Neural cell (in vitro differentiated cells): Measurements from ENCODE around the gene POLA2. TPM values are rescaled to one million over a fixed set of nuclear protein-coding genes. Genes with fewer than 3 reads are reported as not detected.

Source experiments
- H2AFZ ChIP-seq: fragments of 200-600, 300-800 bp; sonication (generic), shearing (Covaris generic); 2 replicates; pipeline ENCODE4 v1.6.0; 2014; ENCODE audit warnings: low read depth, mild to moderate bottlenecking, antibody characterized with exemption, low read length, moderate library complexity
- H3F3A ChIP-seq: fragments of 200-600 bp; shearing (Covaris generic); 2 replicates; pipeline ENCODE4 v1.6.1; 2016; ENCODE audit warnings: mild to moderate bottlenecking, moderate library complexity, mixed read lengths, antibody characterized with exemption, low read length; ENCODE audit not compliant: insufficient read depth, poor library complexity, severe bottlenecking
- H3K27ac ChIP-seq: fragments of 200-600, 300-800 bp; sonication (generic), shearing (Covaris generic); 2 replicates; pipeline ENCODE4 v1.5.1; 2014; ENCODE audit warnings: mild to moderate bottlenecking, low read length, moderate library complexity
- H3K27me3 ChIP-seq: fragments of 300-800, 200-600 bp; sonication (generic), shearing (Covaris generic); 2 replicates; pipeline ENCODE4 v1.6.0; 2014; ENCODE audit warnings: mild to moderate bottlenecking, low read depth, low read length, moderate library complexity; ENCODE audit not compliant: insufficient read depth
- H3K36me3 ChIP-seq: fragments of 300-800, 200-600 bp; sonication (generic), shearing (Covaris generic); 2 replicates; pipeline ENCODE4 v1.5.1; 2014; ENCODE audit warnings: mild to moderate bottlenecking, antibody characterized with exemption, low read length, moderate library complexity; ENCODE audit not compliant: insufficient read depth
- H3K4me2 ChIP-seq: fragments of 300-800, 200-600 bp; sonication (generic), shearing (Covaris generic); 2 replicates; pipeline ENCODE4 v1.6.0; 2014; ENCODE audit warnings: mild to moderate bottlenecking, low read length
- H3K4me3 ChIP-seq: fragments of 300-800, 200-600 bp; sonication (generic), shearing (Covaris generic); 2 replicates; pipeline ENCODE4 v1.5.1; 2014; ENCODE audit warnings: mild to moderate bottlenecking, low read length, moderate library complexity
- H3K79me2 ChIP-seq: fragments of 200-600 bp; shearing (Covaris generic); replicated peaks from 2 replicates; pipeline ENCODE4 v1.6.0; 2014; ENCODE audit warnings: mild to moderate bottlenecking, low read length, moderate library complexity; ENCODE audit not compliant: insufficient read depth
- H3K9ac ChIP-seq: fragments of 300-800, 200-600 bp; sonication (generic), shearing (Covaris generic); 2 replicates; pipeline ENCODE4 v1.6.1; 2016; ENCODE audit warnings: mild to moderate bottlenecking, low read length, mixed read lengths
- H3K9me2 ChIP-seq: fragments of 200-600 bp; shearing (Covaris generic); 2 replicates; pipeline ENCODE4 v1.6.1; 2016; ENCODE audit warnings: mild to moderate bottlenecking, low read length, mixed read lengths; ENCODE audit not compliant: insufficient read depth
- H3K9me3 ChIP-seq: fragments of 200-600, 300-800 bp; sonication (generic), shearing (Covaris generic); 2 replicates; pipeline ENCODE4 v1.6.1; 2016; ENCODE audit warnings: mild to moderate bottlenecking, mixed run types, low read length, moderate library complexity, mixed read lengths
- H4K20me1 ChIP-seq: fragments of 200-600 bp; shearing (Covaris generic); 2 replicates; pipeline ENCODE4 v1.6.1; 2016; ENCODE audit warnings: mild to moderate bottlenecking, mixed run types; ENCODE audit not compliant: insufficient read depth
- EP300 ChIP-seq: fragments of 450-650 bp; conservative IDR thresholded peaks from 2 replicates; pipeline ENCODE4 v1.6.1; 2014; ENCODE audit warnings: antibody characterized with exemption, mild to moderate bottlenecking, moderate library complexity; ENCODE audit not compliant: poor library complexity, severe bottlenecking
- EZH2 ChIP-seq: fragments of 200-600, 300-800 bp; shearing (Covaris generic), sonication (generic); IDR thresholded peaks from 2 replicates; pipeline ENCODE4 v1.6.1; 2014; ENCODE audit warnings: antibody characterized with exemption, low read length, borderline replicate concordance, mild to moderate bottlenecking; ENCODE audit not compliant: insufficient read depth, poor library complexity, severe bottlenecking
- MXI1 ChIP-seq: fragments of 450-650 bp; conservative IDR thresholded peaks from 2 replicates; pipeline ENCODE4 v1.6.1; 2014; ENCODE audit warnings: antibody characterized with exemption, mild to moderate bottlenecking; ENCODE audit not compliant: poor library complexity, severe bottlenecking
- POLR2AphosphoS5 ChIP-seq: IDR thresholded peaks from 2 replicates; pipeline ENCODE4 v1.6.1; 2012
- RAD21 ChIP-seq: fragments of 450-650 bp; conservative IDR thresholded peaks from 2 replicates; pipeline ENCODE4 v1.6.1; 2014; ENCODE audit warnings: antibody characterized with exemption, mild to moderate bottlenecking, moderate library complexity
- SMC3 ChIP-seq: fragments of 450-650 bp; conservative IDR thresholded peaks from 2 replicates; pipeline ENCODE4 v1.6.1; 2014; ENCODE audit warnings: antibody characterized with exemption, mild to moderate bottlenecking, moderate library complexity; ENCODE audit not compliant: poor library complexity
- TAF1 ChIP-seq: IDR thresholded peaks from 2 replicates; pipeline ENCODE4 v1.6.1; 2012; ENCODE audit warnings: low read depth
- polyA plus RNA-seq: library from polyadenylated mRNA; depleted of rRNA; stranded (reverse); fragments of >200 nt; gene quantifications from 2 replicates; pipeline ENCODE4 v1.2.3, GENCODE V29; 2014
- TF ChIP-seq, protein P1 (sequence below): IDR thresholded peaks from 2 replicates; pipeline ENCODE4 v1.6.1; 2012; ENCODE audit warnings: borderline replicate concordance
- TF ChIP-seq, protein P2 (sequence below): fragments of 450-650 bp; IDR thresholded peaks from 2 replicates; pipeline ENCODE4 v1.5.1; 2014; ENCODE audit warnings: antibody characterized with exemption, mild to moderate bottlenecking, moderate library complexity; ENCODE audit not compliant: poor library complexity, severe bottlenecking

The POLA2 gene
- polyA plus RNA-seq, 1 donor from 2014 or later: 4.3 TPM

DNA sequence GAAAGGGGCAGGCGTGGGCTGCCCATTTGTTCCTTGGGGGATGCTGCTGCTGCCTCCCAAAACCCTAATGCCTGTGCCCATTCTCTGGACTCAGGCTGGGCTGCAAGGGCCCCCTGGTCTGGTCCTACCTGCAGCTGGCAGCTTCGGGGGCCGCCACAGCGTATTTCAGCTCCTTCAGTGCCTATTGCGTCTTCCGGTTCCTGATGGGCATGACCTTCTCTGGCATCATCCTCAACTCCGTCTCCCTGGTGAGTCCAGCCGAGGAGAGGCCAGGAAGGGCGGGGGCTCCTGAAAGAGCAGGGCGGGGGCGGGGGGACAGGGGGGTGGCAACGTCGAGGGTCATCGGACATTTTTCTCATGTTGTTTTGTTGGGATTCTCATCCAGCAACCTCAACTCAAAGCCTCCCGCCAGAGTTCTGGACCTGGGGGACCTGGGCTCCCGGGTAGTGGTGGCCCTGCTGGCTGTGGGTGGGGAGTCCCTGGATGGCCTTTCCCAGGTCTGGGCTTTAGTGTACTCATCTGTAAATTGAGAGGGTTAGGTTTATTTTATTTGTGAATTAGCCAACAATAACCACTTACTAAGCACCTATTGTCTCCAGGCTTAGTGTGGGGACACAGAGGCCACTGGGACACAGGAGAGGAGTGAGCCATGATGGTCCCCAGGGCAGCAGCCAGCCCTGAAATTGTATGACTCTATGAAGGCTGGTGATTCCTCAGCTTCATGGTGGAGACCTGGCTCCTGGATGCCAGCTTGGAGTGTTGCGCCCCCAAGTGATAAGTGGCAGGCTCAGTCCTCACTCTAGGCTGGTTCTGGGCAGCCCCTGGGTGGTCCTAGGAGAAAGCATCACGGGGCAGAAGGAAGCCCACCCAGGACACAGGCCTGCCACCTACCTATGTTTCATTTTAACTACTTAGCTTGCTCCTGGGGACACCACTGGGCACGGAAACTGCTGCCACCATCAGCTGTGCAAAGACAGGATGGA is 44.0 kb upstream of the POLA2 start:
- no peaks in the 10 kb centered on the region for H3F3A ChIP-seq
- TF ChIP-seq, protein P1, sequence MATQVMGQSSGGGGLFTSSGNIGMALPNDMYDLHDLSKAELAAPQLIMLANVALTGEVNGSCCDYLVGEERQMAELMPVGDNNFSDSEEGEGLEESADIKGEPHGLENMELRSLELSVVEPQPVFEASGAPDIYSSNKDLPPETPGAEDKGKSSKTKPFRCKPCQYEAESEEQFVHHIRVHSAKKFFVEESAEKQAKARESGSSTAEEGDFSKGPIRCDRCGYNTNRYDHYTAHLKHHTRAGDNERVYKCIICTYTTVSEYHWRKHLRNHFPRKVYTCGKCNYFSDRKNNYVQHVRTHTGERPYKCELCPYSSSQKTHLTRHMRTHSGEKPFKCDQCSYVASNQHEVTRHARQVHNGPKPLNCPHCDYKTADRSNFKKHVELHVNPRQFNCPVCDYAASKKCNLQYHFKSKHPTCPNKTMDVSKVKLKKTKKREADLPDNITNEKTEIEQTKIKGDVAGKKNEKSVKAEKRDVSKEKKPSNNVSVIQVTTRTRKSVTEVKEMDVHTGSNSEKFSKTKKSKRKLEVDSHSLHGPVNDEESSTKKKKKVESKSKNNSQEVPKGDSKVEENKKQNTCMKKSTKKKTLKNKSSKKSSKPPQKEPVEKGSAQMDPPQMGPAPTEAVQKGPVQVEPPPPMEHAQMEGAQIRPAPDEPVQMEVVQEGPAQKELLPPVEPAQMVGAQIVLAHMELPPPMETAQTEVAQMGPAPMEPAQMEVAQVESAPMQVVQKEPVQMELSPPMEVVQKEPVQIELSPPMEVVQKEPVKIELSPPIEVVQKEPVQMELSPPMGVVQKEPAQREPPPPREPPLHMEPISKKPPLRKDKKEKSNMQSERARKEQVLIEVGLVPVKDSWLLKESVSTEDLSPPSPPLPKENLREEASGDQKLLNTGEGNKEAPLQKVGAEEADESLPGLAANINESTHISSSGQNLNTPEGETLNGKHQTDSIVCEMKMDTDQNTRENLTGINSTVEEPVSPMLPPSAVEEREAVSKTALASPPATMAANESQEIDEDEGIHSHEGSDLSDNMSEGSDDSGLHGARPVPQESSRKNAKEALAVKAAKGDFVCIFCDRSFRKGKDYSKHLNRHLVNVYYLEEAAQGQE: no peak
- no peak for TF ChIP-seq SMC3
- no peak for TF ChIP-seq EZH2
- TF ChIP-seq, protein P2, sequence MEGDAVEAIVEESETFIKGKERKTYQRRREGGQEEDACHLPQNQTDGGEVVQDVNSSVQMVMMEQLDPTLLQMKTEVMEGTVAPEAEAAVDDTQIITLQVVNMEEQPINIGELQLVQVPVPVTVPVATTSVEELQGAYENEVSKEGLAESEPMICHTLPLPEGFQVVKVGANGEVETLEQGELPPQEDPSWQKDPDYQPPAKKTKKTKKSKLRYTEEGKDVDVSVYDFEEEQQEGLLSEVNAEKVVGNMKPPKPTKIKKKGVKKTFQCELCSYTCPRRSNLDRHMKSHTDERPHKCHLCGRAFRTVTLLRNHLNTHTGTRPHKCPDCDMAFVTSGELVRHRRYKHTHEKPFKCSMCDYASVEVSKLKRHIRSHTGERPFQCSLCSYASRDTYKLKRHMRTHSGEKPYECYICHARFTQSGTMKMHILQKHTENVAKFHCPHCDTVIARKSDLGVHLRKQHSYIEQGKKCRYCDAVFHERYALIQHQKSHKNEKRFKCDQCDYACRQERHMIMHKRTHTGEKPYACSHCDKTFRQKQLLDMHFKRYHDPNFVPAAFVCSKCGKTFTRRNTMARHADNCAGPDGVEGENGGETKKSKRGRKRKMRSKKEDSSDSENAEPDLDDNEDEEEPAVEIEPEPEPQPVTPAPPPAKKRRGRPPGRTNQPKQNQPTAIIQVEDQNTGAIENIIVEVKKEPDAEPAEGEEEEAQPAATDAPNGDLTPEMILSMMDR: no peak
- no peak overlapping the region for H3K9ac ChIP-seq
- no peak overlapping the region for H3K4me3 ChIP-seq
- no peaks in the 10 kb centered on the region for H3K9me2 ChIP-seq
- no peaks in the 10 kb centered on the region for H3K79me2 ChIP-seq
- no peaks in the 10 kb centered on the region for H3K27me3 ChIP-seq
- H4K20me1 ChIP-seq: no peaks in the 10 kb centered on the region
- H3K4me2 ChIP-seq: no peak overlapping the region
- H3K27ac ChIP-seq: no peak overlapping the region
- no peaks in the 10 kb centered on the region for H3K9me3 ChIP-seq
- H2AFZ ChIP-seq: no peak overlapping the region
- no peaks in the 10 kb centered on the region for H3K36me3 ChIP-seq

DNA sequence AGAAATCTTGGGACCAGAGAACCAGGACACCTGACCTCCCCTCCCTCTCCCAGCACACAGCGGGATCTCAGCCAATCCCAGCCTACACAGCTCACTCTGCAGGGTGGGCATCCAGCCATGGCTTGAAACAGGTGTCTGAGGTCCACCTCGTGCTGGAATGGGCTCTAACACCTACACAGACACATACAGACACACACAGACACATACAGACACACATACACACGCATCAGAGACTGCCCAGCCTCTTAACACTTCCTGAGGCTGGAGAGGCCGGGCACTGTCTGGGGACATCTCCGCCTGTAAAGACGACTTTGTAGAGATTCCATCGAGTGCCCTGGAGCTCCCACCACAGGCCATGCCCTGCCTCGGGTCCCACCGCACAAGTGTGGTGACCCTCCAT is 43.3 kb upstream of the POLA2 start:
- H3K36me3 ChIP-seq: no peaks in the 10 kb centered on the region
- H3K4me3 ChIP-seq: no peak overlapping the region
- H3K27me3 ChIP-seq: no peaks in the 10 kb centered on the region
- no peaks in the 10 kb centered on the region for H3F3A ChIP-seq
- H3K27ac ChIP-seq: no peak overlapping the region
- no peak overlapping the region for H3K4me2 ChIP-seq
- no peaks in the 10 kb centered on the region for H3K9me3 ChIP-seq
- no peaks in the 10 kb centered on the region for H4K20me1 ChIP-seq
- TF ChIP-seq RAD21 (no peak), SMC3 (no peak), EP300 (no peak), MXI1 (no peak), POLR2AphosphoS5 (no peak), TAF1 (no peak), EZH2 (no peak)
- TF ChIP-seq, protein P2: no peak
- TF ChIP-seq, protein P1: no peak
- H3K9me2 ChIP-seq: no peaks in the 10 kb centered on the region
- no peaks in the 10 kb centered on the region for H3K79me2 ChIP-seq
- H3K9ac ChIP-seq: no peak overlapping the region
- no peak overlapping the region for H2AFZ ChIP-seq
